Heart left ventricle (tissue), 13 donors: ENCODE measurements around the gene ZNF195.
"Not testable (repeated sequence)": the region's sequence is repeated elsewhere in the genome, so short reads cannot be mapped to it uniquely, and the experiment has no call there.

Experiments used
- CTCF ChIP-seq, 12 donors: fragments of 200-600 bp; sonication (generic) in 4 of 12; IDR thresholded peaks; one replicate each; pipeline versions ENCODE4 v1.5.0 to v1.8.0; 2018 to 2022; ENCODE audit warnings: antibody characterized with exemption in 12 of 12, mild to moderate bottlenecking in 5 of 12
- POLR2A ChIP-seq, 2 donors: fragments of 450-650 bp; IDR thresholded peaks; one replicate each; pipeline ENCODE4 v1.6.1; 2017; ENCODE audit warnings: antibody characterized with exemption in 2 of 2, mild to moderate bottlenecking in 2 of 2, moderate library complexity in 2 of 2
- donor health status: ischemic (EF 13 %, LVEDD 7.1; RV severe dilation, severe dysfunction).
- donor health status: DM: no; HTN: yes; CAD: no.
- donor health status: DM: no; HTN: no; CAD: no.
- donor health status: ischemic (EF 25% LVEDD 6.9; RV normal size, moderate dysfunction).
- donor health status: ischemic (EF 25% LVEDD 5.7; RV mildly dilated, moderate dysfunction).
- donor health status: ischemic (EF 35%, LVEDD 5.7; RV mildly dilated, moderate dysfunction).
- donor health status: nonischemic (EF 11% LVEDD 7.7; RV severe dilation, severe dysfunction).
- donor health status: DM: yes; HTN: yes; CAD: no.
- donor health status: PGD.
- donor health status: ischemic (EF 29% LVEDD 5.4; RV normal size, mild dysfunction).
- donor health status: nonischemic (EF 23%, LVEDD 6.1; RV moderate dilation, normal function).

DNA sequence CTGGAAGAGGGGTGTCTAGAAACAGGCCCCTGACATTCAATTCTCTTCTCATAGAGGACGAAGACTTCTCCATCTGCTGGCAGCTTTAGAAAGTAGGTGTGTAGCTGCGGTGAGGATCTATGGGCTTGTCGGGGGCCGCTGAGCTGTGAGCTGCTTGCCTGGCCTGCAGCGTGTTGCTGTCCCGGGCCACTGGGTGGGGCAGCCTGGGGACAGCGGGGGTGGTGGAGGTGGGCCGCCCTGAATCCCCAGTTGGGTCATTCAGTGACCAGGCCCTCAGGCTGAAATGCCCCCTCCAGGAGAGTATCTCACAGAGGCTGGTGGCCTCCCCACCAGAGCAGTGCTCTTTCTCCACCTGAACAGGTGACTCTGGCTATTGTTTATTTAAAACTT, 23.9 kb upstream of the ZNF195 start:
- not testable (repeated sequence) for TF ChIP-seq CTCF, POLR2A (IDR thresholded peaks at IDR 0.05)
